ENCODE data around the gene RNF130.

DNA sequence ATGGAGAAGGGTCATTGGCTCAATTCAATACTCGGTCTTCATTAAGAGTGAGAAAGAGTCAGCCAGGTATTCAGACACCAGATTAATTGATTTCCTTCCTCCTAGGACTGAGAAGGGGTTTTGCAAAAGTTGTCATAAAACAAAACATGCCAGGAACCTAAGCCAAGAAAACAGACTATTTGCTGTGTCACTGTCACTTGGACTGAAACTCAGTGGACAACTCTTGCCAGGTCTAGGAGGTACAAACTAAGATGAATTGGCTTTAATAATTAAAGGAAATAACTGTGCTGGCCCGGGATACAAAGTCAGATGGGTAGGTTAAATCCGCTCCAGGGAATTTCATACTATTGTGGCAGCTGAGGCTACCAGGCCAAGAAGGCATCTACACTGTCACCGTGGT is 92.8 kb downstream of the RNF130 start:
- TF ChIP-seq POLR2AphosphoS5 (IDR thresholded peaks at IDR 0.05) = no peak
- no peak for TF ChIP-seq CTCF (IDR thresholded peaks at IDR 0.05)
